Measurements from ENCODE around the gene E2F4.

GRCh38 chr16:67212766-67213165 lies 20.8 kb downstream of the E2F4 start:
- TF ChIP-seq CTCF (IDR thresholded peaks at IDR 0.05) (no peak), ZFX (IDR thresholded peaks at IDR 0.05; ENCODE audit: borderline replicate concordance) (no peak)
